Trophoblast cell (in vitro differentiated cells and primary cell): Measurements from ENCODE around the gene MAF.

Experiments
- DNase-seq, 2 donors: peaks; one replicate each; pipeline ENCODE4 v3.0.0-alpha.2; 2016
- H2AFZ ChIP-seq: 2 replicates; pipeline ENCODE4 v1.6.1; 2013; ENCODE audit warnings: low read length, moderate library complexity, mild to moderate bottlenecking; ENCODE audit not compliant: insufficient read depth, poor library complexity
- H2AK5ac ChIP-seq: 2 replicates; pipeline ENCODE4 v1.6.1; 2013; ENCODE audit warnings: mild to moderate bottlenecking, low read length
- H2BK120ac ChIP-seq: 2 replicates; pipeline ENCODE4 v1.6.1; 2013; ENCODE audit warnings: low read length, mild to moderate bottlenecking, moderate library complexity; ENCODE audit not compliant: insufficient read depth, poor library complexity
- H2BK12ac ChIP-seq: 2 replicates; pipeline ENCODE4 v1.6.1; 2013; ENCODE audit warnings: mild to moderate bottlenecking, low read length, moderate library complexity
- H2BK5ac ChIP-seq: 2 replicates; pipeline ENCODE4 v1.6.1; 2013; ENCODE audit warnings: low read length, low read depth, moderate library complexity, mild to moderate bottlenecking; ENCODE audit not compliant: poor library complexity
- H3K14ac ChIP-seq: 2 replicates; pipeline ENCODE4 v1.6.1; 2013; ENCODE audit warnings: mild to moderate bottlenecking, low read length
- H3K18ac ChIP-seq: 2 replicates; pipeline ENCODE4 v1.6.1; 2013; ENCODE audit warnings: mild to moderate bottlenecking, low read length
- H3K23ac ChIP-seq: 2 replicates; pipeline ENCODE4 v1.6.1; 2013; ENCODE audit warnings: low read length
- H3K27ac ChIP-seq: 2 replicates; pipeline ENCODE4 v1.5.1; 2013; ENCODE audit warnings: low read depth, mild to moderate bottlenecking, inconsistent platforms, low read length, moderate library complexity
- H3K27me3 ChIP-seq: 2 replicates; pipeline ENCODE4 v1.6.1; 2013; ENCODE audit warnings: inconsistent platforms, mild to moderate bottlenecking, low read length, moderate library complexity; ENCODE audit not compliant: insufficient read depth
- H3K36me3 ChIP-seq, 2 experiments: 1 replicate in 1 of 2; 2 replicates in 1 of 2; pipeline ENCODE4 v1.6.1; 2013; ENCODE audit warnings: low read length in 2 of 2, mild to moderate bottlenecking in 2 of 2, moderate library complexity in 1 of 2; ENCODE audit not compliant: insufficient read depth in 2 of 2, control insufficient read depth in 1 of 2
- H3K4ac ChIP-seq: 2 replicates; pipeline ENCODE4 v1.6.1; 2013; ENCODE audit warnings: low read depth, mild to moderate bottlenecking, low read length, moderate library complexity
- H3K4me1 ChIP-seq, 2 experiments: 1 replicate in 1 of 2; 2 replicates in 1 of 2; pipeline ENCODE4 v1.6.1; 2013; ENCODE audit warnings: low read length in 2 of 2, mild to moderate bottlenecking in 2 of 2, moderate library complexity in 1 of 2; ENCODE audit not compliant: insufficient read depth in 2 of 2, control insufficient read depth in 1 of 2
- H3K4me2 ChIP-seq: 2 replicates; pipeline ENCODE4 v1.6.1; 2013; ENCODE audit warnings: inconsistent platforms, mild to moderate bottlenecking, low read length, moderate library complexity
- H3K4me3 ChIP-seq: 2 replicates; pipeline ENCODE4 v1.5.1; 2013; ENCODE audit warnings: mild to moderate bottlenecking, low read depth, low read length, inconsistent platforms
- H3K79me1 ChIP-seq: one replicate; pipeline ENCODE4 v1.6.1; 2013; ENCODE audit warnings: low read length
- H3K79me2 ChIP-seq: 2 replicates; pipeline ENCODE4 v1.6.1; 2013; ENCODE audit warnings: low read length, mild to moderate bottlenecking; ENCODE audit not compliant: control insufficient read depth, insufficient read depth, poor library complexity
- H3K9ac ChIP-seq: 2 replicates; pipeline ENCODE4 v1.6.1; 2013; ENCODE audit warnings: mild to moderate bottlenecking, low read length
- H3K9me3 ChIP-seq: 2 replicates; pipeline ENCODE4 v1.6.1; 2013; ENCODE audit warnings: low read depth, mild to moderate bottlenecking, control low read depth, inconsistent platforms, low read length; ENCODE audit not compliant: insufficient read depth
- H4K12ac ChIP-seq: 2 replicates; pipeline ENCODE4 v1.6.1; 2013; ENCODE audit warnings: low read depth, mild to moderate bottlenecking, low read length, moderate library complexity
- H4K8ac ChIP-seq: 2 replicates; pipeline ENCODE4 v1.6.1; 2013; ENCODE audit warnings: low read depth, mild to moderate bottlenecking, low read length, moderate library complexity
- H4K91ac ChIP-seq: one replicate; pipeline ENCODE4 v1.6.1; 2013; ENCODE audit warnings: low read depth, mild to moderate bottlenecking, low read length, moderate library complexity
- WGBS: extraction: QIAGEN DNeasy Blood & Tissue Kit; methylation state at CpG from one replicate; pipeline ENCODE4 v1.1.7; 2013; ENCODE audit warnings: missing lambda C conversion rate; ENCODE audit not compliant: insufficient read length, insufficient coverage; ENCODE audit errors: extremely low coverage; 5-methylcytosine and 5-hydroxymethylcytosine counted together

The MAF gene

DNA sequence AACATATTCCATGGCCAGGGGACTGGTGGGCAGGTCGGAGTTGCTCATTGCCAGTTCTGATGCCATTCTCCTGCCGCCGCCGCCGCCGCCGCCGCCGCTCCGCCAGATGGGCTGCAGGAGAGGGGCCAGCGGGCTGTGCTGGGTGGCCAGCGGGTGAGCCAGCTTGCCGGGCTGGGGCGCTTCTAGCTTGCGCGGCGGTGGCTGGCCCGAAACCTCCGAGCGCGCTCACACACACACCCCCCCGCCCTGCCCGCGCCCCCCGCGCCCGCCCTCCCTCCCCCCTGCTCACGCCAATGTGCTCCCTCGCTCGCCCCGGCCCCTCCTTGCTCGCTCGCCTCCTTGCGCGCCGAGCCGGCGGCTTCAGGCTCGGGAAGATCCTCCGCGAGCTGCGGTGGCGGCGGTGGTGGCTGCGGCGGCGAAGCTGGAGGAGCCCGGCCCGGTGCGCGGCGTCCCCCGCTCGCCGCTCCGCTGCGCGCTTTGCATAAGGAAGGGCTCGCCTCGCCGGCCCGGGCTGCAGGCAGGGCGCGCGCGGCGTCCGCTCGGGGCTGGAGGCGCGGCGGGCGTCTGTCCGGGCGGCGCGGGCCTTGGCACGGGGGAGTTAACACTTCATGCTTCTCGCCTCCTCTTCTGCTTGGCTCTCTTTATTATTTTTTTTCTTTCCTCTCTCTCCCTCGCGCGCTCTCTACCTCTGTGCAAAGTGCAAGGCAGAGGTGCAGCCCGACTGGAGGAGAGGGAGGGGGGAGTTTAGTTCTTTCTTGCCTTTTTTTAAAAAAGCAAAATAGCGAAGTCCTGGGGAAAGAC lies 500 bp downstream of the MAF start:
- peaks cover 6% of the 10 kb centered on the region for H3K27me3 ChIP-seq
- peak overlapping the region; percentile 87 for H3K4me2 ChIP-seq
- peaks cover 0 to 2% of the 10 kb centered on the region in 2 experiments for H3K36me3 ChIP-seq
- peaks cover 12% of the 10 kb centered on the region for H3K79me1 ChIP-seq
- H4K91ac ChIP-seq, result peak overlapping the region; percentile 58
- H2BK12ac ChIP-seq, result no peak overlapping the region
- peak overlapping the region; percentile 90 for H3K4me3 ChIP-seq
- no peak overlapping the region for H3K4ac ChIP-seq
- peak; percentile 53 for DNase-seq
- peaks cover 0 to 4% of the 10 kb centered on the region in 2 experiments for H3K4me1 ChIP-seq
- no CpG with 5 or more reads among the region's 84 CpGs for WGBS
- H2AK5ac ChIP-seq, result no peak overlapping the region
- H2BK5ac ChIP-seq, result peak overlapping the region; percentile 52
- peak overlapping the region; percentile 73 for H3K14ac ChIP-seq
- no peak overlapping the region for H4K12ac ChIP-seq
- H3K23ac ChIP-seq, result no peak overlapping the region
- no peaks in the 10 kb centered on the region for H3K9me3 ChIP-seq
- H2BK120ac ChIP-seq, result no peak overlapping the region
- H3K9ac ChIP-seq, result peak overlapping the region; percentile 76
- peak overlapping the region; percentile 33 for H3K27ac ChIP-seq
- peak overlapping the region; percentile 41 for H4K8ac ChIP-seq
- H2AFZ ChIP-seq, result peak overlapping the region; percentile 56
- peak overlapping the region; percentile 84 for H3K18ac ChIP-seq
- peaks cover 5% of the 10 kb centered on the region for H3K79me2 ChIP-seq

GRCh38 chr16:79599256-79599836 lies 1.2 kb downstream of the MAF start:
- Histone ChIP-seq H3K23ac (no peak overlapping the region), H3K18ac (peak overlapping the region; percentile 84), H4K91ac (peak overlapping the region; percentile 58), H3K9me3 (no peaks in the 10 kb centered on the region), H2BK12ac (peak overlapping the region; percentile 59), H3K4me2 (peak overlapping the region; percentile 87), H2BK5ac (peak overlapping the region; percentile 47), H3K4me3 (peak overlapping the region; percentile 90), H3K79me1 (peaks cover 12% of the 10 kb centered on the region), H3K4me1 (peaks cover 0 to 4% of the 10 kb centered on the region in 2 experiments), H3K79me2 (peaks cover 5% of the 10 kb centered on the region), H2BK120ac (no peak overlapping the region), H2AFZ (peak overlapping the region; percentile 56), H3K27ac (peak overlapping the region; percentile 33), H3K9ac (peak overlapping the region; percentile 76), H3K27me3 (peaks cover 6% of the 10 kb centered on the region), H4K8ac (peak overlapping the region; percentile 4), H4K12ac (no peak overlapping the region), H3K36me3 (peaks cover 0 to 2% of the 10 kb centered on the region in 2 experiments), H3K14ac (peak overlapping the region; percentile 73), H3K4ac (peak overlapping the region; percentile 85), H2AK5ac (peak overlapping the region; percentile 54)
- DNase-seq, result peak; percentile 30 to 33
- WGBS, result no CpG with 5 or more reads among the region's 79 CpGs

- Histone ChIP-seq H4K8ac (no peak overlapping the region), H3K4me3 (peak overlapping the region; percentile 68), H3K4ac (no peak overlapping the region), H3K4me2 (peak overlapping the region; percentile 53), H3K27ac (no peak overlapping the region), H2BK12ac (no peak overlapping the region), H3K79me1 (peaks cover 12% of the 10 kb centered on the region), H3K23ac (no peak overlapping the region), H2BK120ac (no peak overlapping the region), H3K9ac (no peak overlapping the region), H2BK5ac (no peak overlapping the region), H3K79me2 (peaks cover 5% of the 10 kb centered on the region), H3K27me3 (peaks cover 6% of the 10 kb centered on the region), H4K12ac (no peak overlapping the region), H3K4me1 (peaks cover 0 to 4% of the 10 kb centered on the region in 2 experiments), H3K14ac (no peak overlapping the region), H2AFZ (peak overlapping the region; percentile 6), H3K36me3 (peaks cover 0 to 2% of the 10 kb centered on the region in 2 experiments), H2AK5ac (no peak overlapping the region), H3K18ac (peak overlapping the region; percentile 80), H4K91ac (no peak overlapping the region), H3K9me3 (no peaks in the 10 kb centered on the region)
- no CpG with 5 or more reads among the region's 51 CpGs for WGBS
- DNase-seq, result peak; percentile 8 to 25
These were observed 2.0 kb downstream of the MAF start for GRCh38 chr16:79598348-79599181.

DNA sequence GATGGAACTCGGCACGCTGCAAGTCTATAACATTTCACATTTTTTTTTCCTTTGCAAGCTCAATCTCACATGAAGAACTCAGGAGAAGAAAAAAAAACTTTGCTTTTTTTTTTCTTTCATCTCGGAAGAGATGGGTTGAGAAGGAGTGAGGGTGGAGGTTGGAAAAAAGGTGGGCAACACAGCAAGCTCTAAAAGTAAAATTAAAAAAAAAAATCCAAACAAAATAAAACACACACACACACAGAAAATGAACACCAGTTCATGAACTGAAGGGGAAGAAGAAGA lies 2.5 kb downstream of the MAF start:
- H3K27me3 ChIP-seq, result peaks cover 6% of the 10 kb centered on the region
- H3K79me2 ChIP-seq, result peaks cover 5% of the 10 kb centered on the region
- peaks cover 12% of the 10 kb centered on the region for H3K79me1 ChIP-seq
- no peak overlapping the region for H3K18ac ChIP-seq
- H2BK12ac ChIP-seq, result no peak overlapping the region
- peaks cover 0 to 2% of the 10 kb centered on the region in 2 experiments for H3K36me3 ChIP-seq
- no peak overlapping the region for H2AFZ ChIP-seq
- H3K23ac ChIP-seq, result no peak overlapping the region
- no CpG with 5 or more reads among the region's 3 CpGs for WGBS
- no peak overlapping the region for H4K91ac ChIP-seq
- H3K9me3 ChIP-seq, result no peaks in the 10 kb centered on the region
- H3K4me3 ChIP-seq, result no peak overlapping the region
- no peak overlapping the region for H4K12ac ChIP-seq
- H3K14ac ChIP-seq, result no peak overlapping the region
- H3K27ac ChIP-seq, result no peak overlapping the region
- H2BK120ac ChIP-seq, result no peak overlapping the region
- no peak for DNase-seq
- no peak overlapping the region for H2AK5ac ChIP-seq
- no peak overlapping the region for H2BK5ac ChIP-seq
- peaks cover 0 to 4% of the 10 kb centered on the region in 2 experiments for H3K4me1 ChIP-seq
- no peak overlapping the region for H3K9ac ChIP-seq
- no peak overlapping the region for H3K4ac ChIP-seq
- H4K8ac ChIP-seq, result no peak overlapping the region
- H3K4me2 ChIP-seq, result peak overlapping the region; percentile 20
